ENCODE data around the gene FA2H. TPM values are rescaled to one million over a fixed set of nuclear protein-coding genes. Genes with fewer than 3 reads are reported as not detected.
"Not testable (repeated sequence)": the region's sequence is repeated elsewhere in the genome, so short reads cannot be mapped to it uniquely, and the experiment has no call there.

FA2H gene
- total RNA-seq, 1 donor from 2014 or later: 11.5 TPM

GRCh38 chr16:74769586-74770190 lies 4.9 kb downstream of the FA2H start:
- H3K4me3 ChIP-seq (ENCODE audit: low read depth, low read length): no peak overlapping the region
- TF ChIP-seq CTCF (conservative IDR thresholded peaks at IDR 0.05; ENCODE audit: low read depth, low read length): no peak
- no peak for DNase-seq (ENCODE audit: low read depth)

- no peak overlapping the region for H3K4me3 ChIP-seq (ENCODE audit: low read depth, low read length)
- TF ChIP-seq CTCF (conservative IDR thresholded peaks at IDR 0.05; ENCODE audit: low read depth, low read length): no peak
- no peak for DNase-seq (ENCODE audit: low read depth)
These were observed 6.4 kb downstream of the FA2H start for GRCh38 chr16:74768239-74768638.

GRCh38 chr16:74767749-74768148 lies 6.9 kb downstream of the FA2H start:
- no peak for TF ChIP-seq CTCF (conservative IDR thresholded peaks at IDR 0.05; ENCODE audit: low read depth, low read length)
- DNase-seq (ENCODE audit: low read depth): no peak
- H3K4me3 ChIP-seq (ENCODE audit: low read depth, low read length): no peak overlapping the region

GRCh38 chr16:74766729-74767128 lies 7.9 kb downstream of the FA2H start:
- DNase-seq (ENCODE audit: low read depth): no peak
- H3K4me3 ChIP-seq (ENCODE audit: low read depth, low read length): no peak overlapping the region
- TF ChIP-seq CTCF (conservative IDR thresholded peaks at IDR 0.05; ENCODE audit: low read depth, low read length): peak; percentile 10

- not testable (repeated sequence) for H3K4me3 ChIP-seq (ENCODE audit: low read depth, low read length); DNase-seq (ENCODE audit: low read depth)
These were observed 10.4 kb downstream of the FA2H start for GRCh38 chr16:74764184-74764583.

GRCh38 chr16:74761665-74762064 lies 13.0 kb downstream of the FA2H start:
- no peak for DNase-seq (ENCODE audit: low read depth)
- TF ChIP-seq CTCF (conservative IDR thresholded peaks at IDR 0.05; ENCODE audit: low read depth, low read length): no peak
- no peak overlapping the region for H3K4me3 ChIP-seq (ENCODE audit: low read depth, low read length)

- no peak overlapping the region for H3K4me3 ChIP-seq (ENCODE audit: low read depth, low read length)
- TF ChIP-seq CTCF (conservative IDR thresholded peaks at IDR 0.05; ENCODE audit: low read depth, low read length): no peak
- peak; percentile 93 for DNase-seq (ENCODE audit: low read depth)
These were observed 14.4 kb downstream of the FA2H start for GRCh38 chr16:74760007-74760767.
